Stimulated activated CD8-positive, alpha-beta memory T cell treated with anti-CD3 and anti-CD28 coated beads, Interleukin-15, amount 100 ng/mL, for 1 hour (primary cell): ENCODE measurements around the gene CLEC14A.

Experiments used
- DNase-seq: peaks from one replicate; pipeline ENCODE4 v3.0.0-alpha.2; 2020; ENCODE audit warnings: low read depth

Gene CLEC14A

GRCh38 chr14:38205949-38206665, 49.8 kb downstream of the CLEC14A start:
- no peak for DNase-seq

GRCh38 chr14:38205119-38205813, 50.6 kb downstream of the CLEC14A start:
- no peak for DNase-seq

- DNase-seq = no peak
Observed at GRCh38 chr14:38204719-38205115, 51.2 kb downstream of the CLEC14A start.
